ENCODE measurements around the gene TRAF3IP1. TPM values are rescaled to one million over a fixed set of nuclear protein-coding genes. Genes with fewer than 3 reads are reported as not detected.

The TRAF3IP1 gene
- polyA plus RNA-seq, 1 donor from 2014 or later = 12.5 TPM

DNA sequence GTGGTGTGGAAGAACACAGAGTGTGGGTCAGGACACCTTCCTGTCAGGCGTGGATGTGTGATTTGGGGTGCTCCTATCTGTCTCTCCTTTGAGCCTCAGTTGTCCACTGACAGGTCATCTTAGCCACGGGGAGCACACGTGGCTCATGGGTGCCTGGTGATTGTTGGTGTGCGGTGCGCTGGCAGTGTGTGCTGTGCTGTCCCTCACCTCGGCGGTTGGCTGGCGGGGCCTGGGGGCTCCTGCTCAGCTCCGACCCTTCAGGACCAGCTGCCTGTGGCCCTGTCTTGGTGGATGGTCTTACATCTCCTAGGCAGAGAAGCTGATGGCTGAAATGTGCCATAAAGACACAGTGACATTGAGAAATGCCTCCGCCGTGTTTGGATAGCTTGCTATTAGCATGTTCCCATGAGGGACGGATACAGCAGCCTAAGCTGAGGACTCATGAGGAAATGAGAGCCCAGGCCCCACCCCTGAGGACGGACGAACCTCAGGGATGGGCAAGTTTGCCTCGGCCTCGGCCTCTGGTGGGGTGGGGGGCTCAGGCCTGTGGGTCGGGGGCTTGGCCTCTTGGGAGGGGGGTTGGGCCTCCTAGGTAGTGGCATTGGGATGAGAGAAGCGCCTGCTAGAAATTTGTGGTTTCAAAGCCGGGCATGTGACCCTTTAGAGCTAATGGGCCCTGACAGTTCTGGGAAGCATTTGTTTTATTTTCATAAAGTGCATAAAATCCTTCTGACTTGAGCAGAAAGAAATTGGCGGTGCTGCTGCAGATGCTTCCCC lies 86.1 kb downstream of the TRAF3IP1 start:
- TF ChIP-seq, protein P1, sequence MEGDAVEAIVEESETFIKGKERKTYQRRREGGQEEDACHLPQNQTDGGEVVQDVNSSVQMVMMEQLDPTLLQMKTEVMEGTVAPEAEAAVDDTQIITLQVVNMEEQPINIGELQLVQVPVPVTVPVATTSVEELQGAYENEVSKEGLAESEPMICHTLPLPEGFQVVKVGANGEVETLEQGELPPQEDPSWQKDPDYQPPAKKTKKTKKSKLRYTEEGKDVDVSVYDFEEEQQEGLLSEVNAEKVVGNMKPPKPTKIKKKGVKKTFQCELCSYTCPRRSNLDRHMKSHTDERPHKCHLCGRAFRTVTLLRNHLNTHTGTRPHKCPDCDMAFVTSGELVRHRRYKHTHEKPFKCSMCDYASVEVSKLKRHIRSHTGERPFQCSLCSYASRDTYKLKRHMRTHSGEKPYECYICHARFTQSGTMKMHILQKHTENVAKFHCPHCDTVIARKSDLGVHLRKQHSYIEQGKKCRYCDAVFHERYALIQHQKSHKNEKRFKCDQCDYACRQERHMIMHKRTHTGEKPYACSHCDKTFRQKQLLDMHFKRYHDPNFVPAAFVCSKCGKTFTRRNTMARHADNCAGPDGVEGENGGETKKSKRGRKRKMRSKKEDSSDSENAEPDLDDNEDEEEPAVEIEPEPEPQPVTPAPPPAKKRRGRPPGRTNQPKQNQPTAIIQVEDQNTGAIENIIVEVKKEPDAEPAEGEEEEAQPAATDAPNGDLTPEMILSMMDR (IDR thresholded peaks at IDR 0.05; ENCODE audit: poor library complexity, severe bottlenecking) = no peak
- TF ChIP-seq SMC3 (conservative IDR thresholded peaks at IDR 0.05; ENCODE audit: poor library complexity) = no peak
- no peak for TF ChIP-seq EZH2 (IDR thresholded peaks at IDR 0.05; ENCODE audit: borderline replicate concordance, insufficient read depth, low read length, poor library complexity, severe bottlenecking)
- TF ChIP-seq, protein P2, sequence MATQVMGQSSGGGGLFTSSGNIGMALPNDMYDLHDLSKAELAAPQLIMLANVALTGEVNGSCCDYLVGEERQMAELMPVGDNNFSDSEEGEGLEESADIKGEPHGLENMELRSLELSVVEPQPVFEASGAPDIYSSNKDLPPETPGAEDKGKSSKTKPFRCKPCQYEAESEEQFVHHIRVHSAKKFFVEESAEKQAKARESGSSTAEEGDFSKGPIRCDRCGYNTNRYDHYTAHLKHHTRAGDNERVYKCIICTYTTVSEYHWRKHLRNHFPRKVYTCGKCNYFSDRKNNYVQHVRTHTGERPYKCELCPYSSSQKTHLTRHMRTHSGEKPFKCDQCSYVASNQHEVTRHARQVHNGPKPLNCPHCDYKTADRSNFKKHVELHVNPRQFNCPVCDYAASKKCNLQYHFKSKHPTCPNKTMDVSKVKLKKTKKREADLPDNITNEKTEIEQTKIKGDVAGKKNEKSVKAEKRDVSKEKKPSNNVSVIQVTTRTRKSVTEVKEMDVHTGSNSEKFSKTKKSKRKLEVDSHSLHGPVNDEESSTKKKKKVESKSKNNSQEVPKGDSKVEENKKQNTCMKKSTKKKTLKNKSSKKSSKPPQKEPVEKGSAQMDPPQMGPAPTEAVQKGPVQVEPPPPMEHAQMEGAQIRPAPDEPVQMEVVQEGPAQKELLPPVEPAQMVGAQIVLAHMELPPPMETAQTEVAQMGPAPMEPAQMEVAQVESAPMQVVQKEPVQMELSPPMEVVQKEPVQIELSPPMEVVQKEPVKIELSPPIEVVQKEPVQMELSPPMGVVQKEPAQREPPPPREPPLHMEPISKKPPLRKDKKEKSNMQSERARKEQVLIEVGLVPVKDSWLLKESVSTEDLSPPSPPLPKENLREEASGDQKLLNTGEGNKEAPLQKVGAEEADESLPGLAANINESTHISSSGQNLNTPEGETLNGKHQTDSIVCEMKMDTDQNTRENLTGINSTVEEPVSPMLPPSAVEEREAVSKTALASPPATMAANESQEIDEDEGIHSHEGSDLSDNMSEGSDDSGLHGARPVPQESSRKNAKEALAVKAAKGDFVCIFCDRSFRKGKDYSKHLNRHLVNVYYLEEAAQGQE (IDR thresholded peaks at IDR 0.05; ENCODE audit: borderline replicate concordance) = no peak
- TF ChIP-seq RAD21 (conservative IDR thresholded peaks at IDR 0.05) = no peak
- TF ChIP-seq MXI1 (conservative IDR thresholded peaks at IDR 0.05; ENCODE audit: poor library complexity, severe bottlenecking) = no peak
- TF ChIP-seq EP300 (conservative IDR thresholded peaks at IDR 0.05; ENCODE audit: poor library complexity, severe bottlenecking) = no peak
- no peak for TF ChIP-seq POLR2AphosphoS5 (IDR thresholded peaks at IDR 0.05)
- TF ChIP-seq TAF1 (IDR thresholded peaks at IDR 0.05; ENCODE audit: low read depth) = no peak
- H3K36me3 ChIP-seq (ENCODE audit: insufficient read depth, low read length) = no peaks in the 10 kb centered on the region

DNA sequence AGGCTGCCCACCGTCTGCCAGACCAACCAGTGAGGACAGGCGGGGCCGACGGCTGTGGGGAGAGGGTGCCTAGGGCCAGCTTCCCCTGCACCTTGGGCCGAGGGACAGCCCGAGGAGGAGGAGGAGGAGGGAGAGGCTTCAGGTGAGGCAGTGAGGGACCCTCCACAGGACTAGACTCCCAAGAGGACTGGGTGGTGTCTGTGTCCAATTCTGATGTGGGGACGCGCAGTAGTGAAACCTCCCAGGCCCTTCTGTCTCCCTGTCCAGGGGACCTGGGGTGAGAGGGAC lies 86.6 kb downstream of the TRAF3IP1 start:
- Histone ChIP-seq H3K9me2 (ENCODE audit: insufficient read depth, low read length) (no peaks in the 10 kb centered on the region), H3K4me2 (ENCODE audit: low read length) (no peak overlapping the region), H3K79me2 (replicated peaks; ENCODE audit: insufficient read depth, low read length) (no peaks in the 10 kb centered on the region), H3F3A (ENCODE audit: insufficient read depth, low read length, poor library complexity, severe bottlenecking) (no peaks in the 10 kb centered on the region), H3K27ac (ENCODE audit: low read length) (no peak overlapping the region), H2AFZ (ENCODE audit: low read depth, low read length) (no peak overlapping the region), H3K4me3 (ENCODE audit: low read length) (no peak overlapping the region), H3K27me3 (ENCODE audit: insufficient read depth, low read depth, low read length) (no peaks in the 10 kb centered on the region), H4K20me1 (ENCODE audit: insufficient read depth) (no peaks in the 10 kb centered on the region), H3K9me3 (ENCODE audit: low read length) (no peaks in the 10 kb centered on the region), H3K36me3 (ENCODE audit: insufficient read depth, low read length) (no peaks in the 10 kb centered on the region), H3K9ac (ENCODE audit: low read length) (no peak overlapping the region)
- TF ChIP-seq, protein P1 (IDR thresholded peaks at IDR 0.05; ENCODE audit: poor library complexity, severe bottlenecking) = no peak
- no peak for TF ChIP-seq MXI1 (conservative IDR thresholded peaks at IDR 0.05; ENCODE audit: poor library complexity, severe bottlenecking)
- no peak for TF ChIP-seq EP300 (conservative IDR thresholded peaks at IDR 0.05; ENCODE audit: poor library complexity, severe bottlenecking)

More for the DNA sequence above, 86.1 kb downstream of the TRAF3IP1 start:
- Histone ChIP-seq H3K9me2 (ENCODE audit: insufficient read depth, low read length) (no peaks in the 10 kb centered on the region), H3K9me3 (ENCODE audit: low read length) (no peaks in the 10 kb centered on the region), H2AFZ (ENCODE audit: low read depth, low read length) (no peak overlapping the region), H3K27me3 (ENCODE audit: insufficient read depth, low read depth, low read length) (no peaks in the 10 kb centered on the region), H4K20me1 (ENCODE audit: insufficient read depth) (no peaks in the 10 kb centered on the region), H3F3A (ENCODE audit: insufficient read depth, low read length, poor library complexity, severe bottlenecking) (no peaks in the 10 kb centered on the region), H3K4me3 (ENCODE audit: low read length) (no peak overlapping the region), H3K4me2 (ENCODE audit: low read length) (no peak overlapping the region), H3K79me2 (replicated peaks; ENCODE audit: insufficient read depth, low read length) (no peaks in the 10 kb centered on the region), H3K9ac (ENCODE audit: low read length) (no peak overlapping the region), H3K27ac (ENCODE audit: low read length) (no peak overlapping the region)

All from neural cell (in vitro differentiated cells).